GM23248 (cell line): ENCODE measurements around the gene COL23A1.

ENCODE experiments used
- EZH2 ChIP-seq: fragments of 200-600 bp; sonication (generic); IDR thresholded peaks from 2 replicates; pipeline ENCODE4 v1.6.1; 2018; ENCODE audit warnings: antibody characterized with exemption, mild to moderate bottlenecking; ENCODE audit not compliant: insufficient read depth, poor library complexity, severe bottlenecking
- EZH2phosphoT487 ChIP-seq: fragments of 200-600 bp; sonication (generic); IDR thresholded peaks from 2 replicates; pipeline ENCODE4 v1.6.1; 2018; ENCODE audit warnings: antibody characterized with exemption, moderate library complexity, mild to moderate bottlenecking, low read depth; ENCODE audit not compliant: insufficient read depth

- no peak for TF ChIP-seq EZH2phosphoT487
- no peak for TF ChIP-seq EZH2
These were observed 155.3 kb downstream of the COL23A1 start for GRCh38 chr5:178434851-178435250.
